IPS-NIHi11 (cell line): ENCODE data around the gene MAPK8.

Experiments used
- DNase-seq: peaks from one replicate; pipeline ENCODE4 v3.0.0; 2012; ENCODE audit warnings: mixed read lengths, low spot score

MAPK8 gene

GRCh38 chr10:48477141-48477540 is 170.7 kb downstream of the MAPK8 start:
- no peak for DNase-seq

DNA sequence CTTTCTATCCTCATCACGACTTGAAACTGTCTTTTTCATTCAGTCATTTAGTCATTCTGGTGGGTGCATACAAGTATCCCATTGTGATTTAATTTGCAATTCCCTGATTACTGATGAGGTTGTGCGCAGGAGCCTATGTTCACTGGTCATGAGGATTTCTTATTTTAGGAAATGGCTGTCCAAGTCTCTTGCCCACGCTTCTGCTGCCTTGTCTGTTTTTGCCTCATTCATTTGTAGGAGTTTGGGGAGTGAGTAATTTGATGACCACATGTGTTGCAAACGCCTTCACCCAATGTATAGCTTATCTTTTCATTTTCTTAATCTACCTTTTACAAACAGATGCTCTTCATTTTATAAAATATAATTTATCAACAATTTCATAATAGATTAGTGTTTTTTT is 171.1 kb downstream of the MAPK8 start:
- no peak for DNase-seq

DNA sequence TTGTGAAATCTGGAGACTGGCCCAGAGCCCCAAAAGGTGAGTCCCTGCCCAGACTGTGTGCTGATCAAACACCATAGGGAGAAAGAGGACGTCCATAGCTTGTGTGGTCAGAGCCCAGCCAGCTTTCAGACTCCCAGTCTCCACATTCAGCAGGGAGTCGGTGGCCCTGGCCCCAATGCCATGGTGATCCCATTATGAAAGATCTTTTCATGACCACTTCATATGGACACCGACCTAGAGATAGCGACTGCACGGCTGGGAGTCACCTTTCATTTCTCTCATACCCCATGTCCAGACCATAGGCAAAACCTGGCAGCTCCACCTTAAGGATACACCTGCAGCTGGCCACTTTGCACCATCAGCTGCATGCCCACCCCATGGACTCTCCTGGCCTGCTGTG is 172.0 kb downstream of the MAPK8 start:
- no peak for DNase-seq

- DNase-seq: no peak
Observed at GRCh38 chr10:48478980-48479811, 172.7 kb downstream of the MAPK8 start.

- DNase-seq: no peak
Observed at GRCh38 chr10:48480397-48481374, 174.2 kb downstream of the MAPK8 start.

- DNase-seq: no peak
Observed at GRCh38 chr10:48481385-48481784, 174.9 kb downstream of the MAPK8 start.

GRCh38 chr10:48482207-48482606 is 175.7 kb downstream of the MAPK8 start:
- DNase-seq: no peak

DNA sequence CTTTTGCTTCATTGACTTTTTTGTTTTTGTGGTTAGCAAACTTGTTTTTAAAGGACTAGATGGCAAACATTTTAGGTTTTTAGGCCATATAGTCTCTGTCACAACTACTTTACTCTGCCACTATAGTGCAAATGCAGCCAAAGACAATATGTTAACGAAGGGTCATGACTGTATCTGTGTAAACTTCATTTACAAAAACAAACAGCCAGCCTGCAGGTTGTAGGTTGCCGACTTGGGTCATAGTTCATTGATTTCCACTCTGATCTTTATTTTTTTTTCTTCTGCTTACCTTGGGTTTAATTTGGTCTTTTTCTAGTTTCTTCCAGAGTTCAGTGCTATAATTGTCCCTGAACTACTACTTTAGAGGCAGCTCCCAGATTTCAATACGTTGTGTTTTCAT is 178.4 kb downstream of the MAPK8 start:
- no peak for DNase-seq

GRCh38 chr10:48485711-48486110 is 179.2 kb downstream of the MAPK8 start:
- DNase-seq: no peak

DNA sequence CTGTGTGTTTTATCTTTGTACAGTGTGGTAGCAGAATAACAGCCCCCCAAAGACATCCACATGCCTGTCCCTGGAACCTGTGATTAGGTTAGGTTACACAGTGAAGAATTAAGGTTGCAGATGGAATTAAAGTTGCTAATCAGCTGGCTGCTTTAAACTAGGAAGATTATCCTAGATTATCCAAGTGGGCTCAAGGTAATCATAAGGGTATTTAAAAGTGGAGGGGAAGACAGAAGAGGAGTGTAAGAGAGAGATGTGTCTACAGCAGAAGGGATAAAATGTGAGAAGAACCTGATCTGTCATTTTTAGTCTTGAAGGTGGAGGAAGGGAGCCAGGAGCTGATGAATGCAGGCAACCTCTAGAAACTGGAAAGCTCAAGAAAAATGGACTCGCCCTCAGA is 180.8 kb downstream of the MAPK8 start:
- no peak for DNase-seq
